Colonic mucosa (tissue), 4 donors: Measurements from ENCODE around the gene ICAM1. TPM values are rescaled to one million over a fixed set of nuclear protein-coding genes. Genes with fewer than 3 reads are reported as not detected.

Experiments used
- DNase-seq: peaks from one replicate; pipeline ENCODE4 v3.0.0-alpha.2; 2020
- H3K27ac ChIP-seq: fragments of 200-600 bp; one replicate; pipeline ENCODE4 v1.8.0; 2021
- H3K27me3 ChIP-seq: fragments of 200-600 bp; one replicate; pipeline ENCODE4 v1.8.0; 2021
- H3K36me3 ChIP-seq: fragments of 200-600 bp; one replicate; pipeline ENCODE4 v1.8.0; 2021
- H3K4me1 ChIP-seq: fragments of 200-600 bp; one replicate; pipeline ENCODE4 v1.8.0; 2021; ENCODE audit warnings: mild to moderate bottlenecking
- H3K4me3 ChIP-seq: fragments of 200-600 bp; one replicate; pipeline ENCODE4 v1.8.0; 2021
- H3K9ac ChIP-seq, 2 donors: one replicate each; pipeline ENCODE4 v1.7.0; 2013; ENCODE audit warnings: control low read depth in 2 of 2, low read depth in 2 of 2, low read length in 2 of 2
- H3K9me3 ChIP-seq: fragments of 200-600 bp; one replicate; pipeline ENCODE4 v1.8.0; 2021
- intact Hi-C: fragments of 100-400 bp; cut with DNase I; formaldehyde crosslinking; loops from one replicate; pipeline ENCODE4 v1.14.1; 2022
- total RNA-seq, 2 donors: library from RNA; stranded (reverse); fragmentation: NEBNext Ultra II Directional in 1 of 2; extraction: Animal tissue kit (Norgen Biotek cat#: 25700) in 1 of 2; gene quantifications; one replicate each; pipeline ENCODE4 v1.2.1, GENCODE V29; 2021
- TF ChIP-seq, protein P1 (sequence below): fragments of 200-600 bp; IDR thresholded peaks from one replicate; pipeline ENCODE4 v1.8.0; 2022; ENCODE audit warnings: antibody characterized with exemption, mild to moderate bottlenecking
- donor health status: healthy.
- donor health status: DM: no; HTN: no; CAD: no.
- donor health status: DM: no; HTN: no; CAD: no.

ICAM1 gene
- total RNA-seq, 2 donors from 2014 or later: 3.5 to 13.1 TPM

DNA sequence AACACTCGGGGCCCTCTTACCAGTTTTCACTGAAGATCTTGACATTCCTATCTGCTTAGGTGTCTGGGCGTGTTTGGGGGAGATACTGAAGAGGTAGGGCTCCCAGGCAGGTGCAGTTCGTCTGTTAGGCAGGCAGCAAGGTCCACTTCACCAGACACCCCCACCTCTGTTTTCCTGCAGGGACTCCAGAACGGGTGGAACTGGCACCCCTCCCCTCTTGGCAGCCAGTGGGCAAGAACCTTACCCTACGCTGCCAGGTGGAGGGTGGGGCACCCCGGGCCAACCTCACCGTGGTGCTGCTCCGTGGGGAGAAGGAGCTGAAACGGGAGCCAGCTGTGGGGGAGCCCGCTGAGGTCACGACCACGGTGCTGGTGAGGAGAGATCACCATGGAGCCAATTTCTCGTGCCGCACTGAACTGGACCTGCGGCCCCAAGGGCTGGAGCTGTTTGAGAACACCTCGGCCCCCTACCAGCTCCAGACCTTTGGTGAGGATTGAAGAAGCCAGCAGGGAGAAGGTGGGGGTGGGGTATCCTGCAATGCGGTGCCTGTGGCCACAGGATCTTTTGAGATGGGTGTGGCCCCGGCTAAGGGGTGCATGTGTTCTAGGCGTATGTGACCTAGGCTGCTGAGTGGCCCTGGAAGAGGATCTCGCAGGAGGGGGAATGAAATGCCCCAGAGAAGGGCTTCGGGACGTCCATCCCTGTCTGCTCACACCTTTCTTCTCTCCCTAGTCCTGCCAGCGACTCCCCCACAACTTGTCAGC lies 12.6 kb downstream of the ICAM1 start:
- no peak overlapping the region for H3K27ac ChIP-seq
- H3K36me3 ChIP-seq: no peaks in the 10 kb centered on the region
- peaks cover 11% of the 10 kb centered on the region for H3K27me3 ChIP-seq
- H3K4me1 ChIP-seq: peaks cover 9% of the 10 kb centered on the region
- TF ChIP-seq, protein P1, sequence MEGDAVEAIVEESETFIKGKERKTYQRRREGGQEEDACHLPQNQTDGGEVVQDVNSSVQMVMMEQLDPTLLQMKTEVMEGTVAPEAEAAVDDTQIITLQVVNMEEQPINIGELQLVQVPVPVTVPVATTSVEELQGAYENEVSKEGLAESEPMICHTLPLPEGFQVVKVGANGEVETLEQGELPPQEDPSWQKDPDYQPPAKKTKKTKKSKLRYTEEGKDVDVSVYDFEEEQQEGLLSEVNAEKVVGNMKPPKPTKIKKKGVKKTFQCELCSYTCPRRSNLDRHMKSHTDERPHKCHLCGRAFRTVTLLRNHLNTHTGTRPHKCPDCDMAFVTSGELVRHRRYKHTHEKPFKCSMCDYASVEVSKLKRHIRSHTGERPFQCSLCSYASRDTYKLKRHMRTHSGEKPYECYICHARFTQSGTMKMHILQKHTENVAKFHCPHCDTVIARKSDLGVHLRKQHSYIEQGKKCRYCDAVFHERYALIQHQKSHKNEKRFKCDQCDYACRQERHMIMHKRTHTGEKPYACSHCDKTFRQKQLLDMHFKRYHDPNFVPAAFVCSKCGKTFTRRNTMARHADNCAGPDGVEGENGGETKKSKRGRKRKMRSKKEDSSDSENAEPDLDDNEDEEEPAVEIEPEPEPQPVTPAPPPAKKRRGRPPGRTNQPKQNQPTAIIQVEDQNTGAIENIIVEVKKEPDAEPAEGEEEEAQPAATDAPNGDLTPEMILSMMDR: no peak
- no peaks in the 10 kb centered on the region for H3K9me3 ChIP-seq
- intact Hi-C loops: no loop called here
- H3K9ac ChIP-seq: no peak overlapping the region
- H3K4me3 ChIP-seq: no peak overlapping the region
- no peak for DNase-seq

- TF ChIP-seq, protein P1: no peak
- intact Hi-C loops: no loop called here
- Histone ChIP-seq H3K27ac (no peak overlapping the region), H3K9me3 (no peaks in the 10 kb centered on the region), H3K4me1 (peaks cover 17% of the 10 kb centered on the region), H3K9ac (no peak overlapping the region), H3K27me3 (peaks cover 18% of the 10 kb centered on the region), H3K4me3 (no peak overlapping the region), H3K36me3 (no peaks in the 10 kb centered on the region)
- no peak for DNase-seq
Measured at GRCh38 chr19:10284065-10284959, 13.4 kb downstream of the ICAM1 start.

- H3K4me1 ChIP-seq: peaks cover 23% of the 10 kb centered on the region
- H3K27ac ChIP-seq: no peak overlapping the region
- no peaks in the 10 kb centered on the region for H3K9me3 ChIP-seq
- peaks cover 24% of the 10 kb centered on the region for H3K27me3 ChIP-seq
- TF ChIP-seq, protein P1: no peak
- DNase-seq: no peak
- H3K36me3 ChIP-seq: no peaks in the 10 kb centered on the region
- H3K4me3 ChIP-seq: no peak overlapping the region
- no peak overlapping the region for H3K9ac ChIP-seq
- intact Hi-C loops: no loop called here
Measured at GRCh38 chr19:10284960-10285278, 14.0 kb downstream of the ICAM1 start.

DNA sequence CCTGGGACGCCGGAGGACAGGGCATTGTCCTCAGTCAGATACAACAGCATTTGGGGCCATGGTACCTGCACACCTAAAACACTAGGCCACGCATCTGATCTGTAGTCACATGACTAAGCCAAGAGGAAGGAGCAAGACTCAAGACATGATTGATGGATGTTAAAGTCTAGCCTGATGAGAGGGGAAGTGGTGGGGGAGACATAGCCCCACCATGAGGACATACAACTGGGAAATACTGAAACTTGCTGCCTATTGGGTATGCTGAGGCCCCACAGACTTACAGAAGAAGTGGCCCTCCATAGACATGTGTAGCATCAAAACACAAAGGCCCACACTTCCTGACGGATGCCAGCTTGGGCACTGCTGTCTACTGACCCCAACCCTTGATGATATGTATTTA lies 14.5 kb downstream of the ICAM1 start:
- peaks cover 28% of the 10 kb centered on the region for H3K27me3 ChIP-seq
- intact Hi-C loops: no loop called here
- DNase-seq: no peak

More for the DNA sequence above, 14.5 kb downstream of the ICAM1 start:
- Histone ChIP-seq H3K4me1 (peaks cover 26% of the 10 kb centered on the region), H3K9me3 (no peaks in the 10 kb centered on the region), H3K4me3 (no peak overlapping the region), H3K9ac (no peak overlapping the region), H3K27ac (no peak overlapping the region), H3K36me3 (no peaks in the 10 kb centered on the region)
- TF ChIP-seq, protein P1: no peak
